NCI-H1092 treated with DMSO at 0.1 percent for 48 hours (cell line): ENCODE results near the gene GRPEL1.
"Not testable (repeated sequence)": the region's sequence is repeated elsewhere in the genome, so short reads cannot be mapped to it uniquely, and the experiment has no call there.

ENCODE experiments used
- DNase-seq: peaks from one replicate; lab custom pipeline; 2025; lab: John Stamatoyannopoulos, UW

Gene GRPEL1

GRCh38 chr4:7067452-7068278, at the start of gene GRPEL1:
Gene GRPEL1, minus strand, starts transcription at chr4:7068064. Its CDS starts 32 bp downstream, at chr4:7068032.
- DNase-seq: peak; percentile 99

- no peak for DNase-seq
These were observed 48.8 kb upstream of the GRPEL1 start for GRCh38 chr4:7116705-7117104.

GRCh38 chr4:7115557-7116340, 47.9 kb upstream of the GRPEL1 start:
- no peak for DNase-seq

GRCh38 chr4:7112656-7113055, 44.8 kb upstream of the GRPEL1 start:
- DNase-seq: no peak

- no peak for DNase-seq
These were observed 43.6 kb upstream of the GRPEL1 start for GRCh38 chr4:7111441-7111840.

GRCh38 chr4:7110546-7110945, 42.7 kb upstream of the GRPEL1 start:
- DNase-seq: no peak

- no peak for DNase-seq
These were observed 41.3 kb upstream of the GRPEL1 start for GRCh38 chr4:7109169-7109568.

GRCh38 chr4:7108660-7109059, 40.8 kb upstream of the GRPEL1 start:
- DNase-seq: no peak

- no peak for DNase-seq
These were observed 40.3 kb upstream of the GRPEL1 start for GRCh38 chr4:7108046-7108625.

- no peak for DNase-seq
These were observed 39.5 kb upstream of the GRPEL1 start for GRCh38 chr4:7107166-7107905.

- no peak for DNase-seq
These were observed 37.4 kb upstream of the GRPEL1 start for GRCh38 chr4:7105276-7105675.

GRCh38 chr4:7104366-7105031, 36.6 kb upstream of the GRPEL1 start:
- no peak for DNase-seq

- DNase-seq: peak; percentile 17
These were observed 35.9 kb upstream of the GRPEL1 start for GRCh38 chr4:7103607-7104365.

- peak; percentile 50 for DNase-seq
These were observed 35.3 kb upstream of the GRPEL1 start for GRCh38 chr4:7103031-7103606.

- not testable (repeated sequence) for DNase-seq
These were observed 34.6 kb upstream of the GRPEL1 start for GRCh38 chr4:7102516-7102909.

- DNase-seq: peak; percentile 63
These were observed 34.0 kb upstream of the GRPEL1 start for GRCh38 chr4:7101692-7102515.

- no peak for DNase-seq
These were observed 28.4 kb upstream of the GRPEL1 start for GRCh38 chr4:7096236-7096635.

GRCh38 chr4:7095611-7096155, 27.8 kb upstream of the GRPEL1 start:
- DNase-seq: no peak

- no peak for DNase-seq
These were observed 27.1 kb upstream of the GRPEL1 start for GRCh38 chr4:7094916-7095315.
